K562 (cell line): ENCODE results near the gene RXRA.

Experiments used
- BHLHE40 ChIP-seq: IDR thresholded peaks from 2 replicates; pipeline ENCODE4 v1.6.1; 2011; ENCODE audit warnings: low read length, improper control_type of control experiment
- CREB1 ChIP-seq, 2 experiments: sonication (generic) in 1 of 2; formaldehyde crosslinking in 1 of 2; IDR thresholded peaks; 2 replicates each; pipeline versions ENCODE4 v1.6.1 to v1.8.0; 2012 to 2022; ENCODE audit warnings: inconsistent platforms in 1 of 2, mild to moderate bottlenecking in 1 of 2, missing genetic modification reagents in 1 of 2, moderate library complexity in 1 of 2
- JUND ChIP-seq, 2 experiments: IDR thresholded peaks; 2 replicates in 1 of 2; 3 replicates in 1 of 2; pipeline ENCODE4 v1.6.1; 2011; ENCODE audit warnings: borderline replicate concordance in 2 of 2, low read depth in 2 of 2, low read length in 2 of 2, improper control_type of control experiment in 1 of 2, missing biosample characterization in 1 of 2, missing genetic modification characterization in 1 of 2, missing genetic modification reagents in 1 of 2
- MTA2 ChIP-seq: fragments of 450-650 bp; IDR thresholded peaks from 2 replicates; pipeline ENCODE4 v1.6.1; 2016; ENCODE audit warnings: low read depth
- NEUROD1 ChIP-seq: fragments of 150-350 bp; IDR thresholded peaks from 2 replicates; pipeline ENCODE4 v1.6.1; 2014; ENCODE audit warnings: borderline replicate concordance, low read length, low read depth; ENCODE audit not compliant: partially characterized antibody
- PML ChIP-seq: IDR thresholded peaks from 2 replicates; pipeline ENCODE4 v1.6.1; 2012; ENCODE audit warnings: low read length, inconsistent platforms
- POLR2AphosphoS5 ChIP-seq: IDR thresholded peaks from 2 replicates; pipeline ENCODE4 v1.6.1; 2011; ENCODE audit warnings: mild to moderate bottlenecking, low read depth, low read length, moderate library complexity; ENCODE audit not compliant: control insufficient read depth, insufficient read depth
- RBM15 ChIP-seq: fragments of 200-400 bp; formaldehyde crosslinking; IDR thresholded peaks from 2 replicates; pipeline ENCODE4 v1.6.1; 2018; ENCODE audit warnings: mild to moderate bottlenecking, low read length, moderate library complexity; ENCODE audit not compliant: insufficient read depth
- SMAD1 ChIP-seq: fragments of 150-350 bp; IDR thresholded peaks from 2 replicates; pipeline ENCODE4 v1.6.1; 2014; ENCODE audit warnings: low read length, low read depth; ENCODE audit not compliant: partially characterized antibody
- ZNF274 ChIP-seq: IDR thresholded peaks from 2 replicates; pipeline ENCODE4 v1.6.1; 2011; ENCODE audit warnings: low read depth, mild to moderate bottlenecking, low read length, moderate library complexity, borderline replicate concordance
- TF ChIP-seq, protein P1 (sequence below): sonication (generic); formaldehyde crosslinking; IDR thresholded peaks from 2 replicates; pipeline ENCODE4 v1.5.0; 2020; ENCODE audit warnings: missing genetic modification reagents
- TF ChIP-seq, protein P2 (sequence below), 3 experiments: IDR thresholded peaks in 2 of 3; conservative IDR thresholded peaks in 1 of 3; 2 replicates each; pipeline ENCODE4 v1.5.1; 2011 to 2012; ENCODE audit warnings: low read length in 3 of 3, mild to moderate bottlenecking in 3 of 3, control low read depth in 2 of 3, improper control_type of control experiment in 1 of 3, inconsistent platforms in 1 of 3, low read depth in 1 of 3, mixed read lengths in 1 of 3, moderate library complexity in 1 of 3; ENCODE audit not compliant: insufficient read depth in 2 of 3
- TF ChIP-seq, protein P3 (sequence below), 2 experiments: IDR thresholded peaks in 1 of 2; conservative IDR thresholded peaks in 1 of 2; 2 replicates each; pipeline ENCODE4 v1.6.1; 2016; ENCODE audit warnings: low read depth in 2 of 2, mild to moderate bottlenecking in 1 of 2, missing compliant biosample characterization in 1 of 2, missing genetic modification characterization in 1 of 2, moderate library complexity in 1 of 2

DNA sequence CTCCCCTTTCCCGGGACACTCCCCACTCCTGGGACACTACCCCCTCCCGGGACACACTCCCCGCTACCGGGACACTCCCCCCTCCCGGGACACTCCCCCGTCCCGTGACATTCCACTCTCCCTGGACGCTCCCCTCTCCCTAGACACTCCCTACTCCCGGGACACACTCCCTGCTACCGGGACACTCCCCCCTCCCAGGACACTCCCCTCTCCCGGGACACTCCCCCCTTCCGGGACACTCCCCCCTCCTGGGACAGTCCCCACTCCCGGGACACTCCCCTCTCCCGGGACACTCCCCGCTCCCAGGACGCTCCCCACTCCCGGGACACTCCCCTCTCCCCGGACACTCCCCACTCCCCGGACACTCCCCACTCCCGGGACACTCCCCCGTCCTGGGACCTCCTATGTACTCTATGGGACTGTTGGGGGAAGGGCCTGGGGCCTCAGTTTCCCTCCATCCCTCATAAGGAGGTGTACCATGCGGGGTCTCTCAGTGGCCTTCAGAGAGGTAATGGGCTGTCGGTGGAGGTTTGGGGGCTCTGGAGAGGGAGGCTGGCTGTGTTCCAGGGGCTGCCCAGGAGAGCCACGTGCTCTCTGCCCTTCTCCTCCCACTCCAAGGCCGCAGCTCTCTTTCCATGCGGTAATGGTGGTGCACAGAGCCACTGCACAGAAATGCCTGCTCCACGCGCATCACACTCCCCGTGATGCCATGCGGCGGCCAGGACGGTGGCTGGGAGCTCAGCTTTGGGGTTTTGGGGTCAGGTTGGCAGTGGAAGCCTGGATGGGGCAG, 96.2 kb downstream of the RXRA start:
- no peak for TF ChIP-seq BHLHE40
- TF ChIP-seq, protein P1, sequence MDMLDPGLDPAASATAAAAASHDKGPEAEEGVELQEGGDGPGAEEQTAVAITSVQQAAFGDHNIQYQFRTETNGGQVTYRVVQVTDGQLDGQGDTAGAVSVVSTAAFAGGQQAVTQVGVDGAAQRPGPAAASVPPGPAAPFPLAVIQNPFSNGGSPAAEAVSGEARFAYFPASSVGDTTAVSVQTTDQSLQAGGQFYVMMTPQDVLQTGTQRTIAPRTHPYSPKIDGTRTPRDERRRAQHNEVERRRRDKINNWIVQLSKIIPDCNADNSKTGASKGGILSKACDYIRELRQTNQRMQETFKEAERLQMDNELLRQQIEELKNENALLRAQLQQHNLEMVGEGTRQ (CRISPR knock-in tag): no peak
- no peak for TF ChIP-seq POLR2AphosphoS5
- TF ChIP-seq, protein P2, sequence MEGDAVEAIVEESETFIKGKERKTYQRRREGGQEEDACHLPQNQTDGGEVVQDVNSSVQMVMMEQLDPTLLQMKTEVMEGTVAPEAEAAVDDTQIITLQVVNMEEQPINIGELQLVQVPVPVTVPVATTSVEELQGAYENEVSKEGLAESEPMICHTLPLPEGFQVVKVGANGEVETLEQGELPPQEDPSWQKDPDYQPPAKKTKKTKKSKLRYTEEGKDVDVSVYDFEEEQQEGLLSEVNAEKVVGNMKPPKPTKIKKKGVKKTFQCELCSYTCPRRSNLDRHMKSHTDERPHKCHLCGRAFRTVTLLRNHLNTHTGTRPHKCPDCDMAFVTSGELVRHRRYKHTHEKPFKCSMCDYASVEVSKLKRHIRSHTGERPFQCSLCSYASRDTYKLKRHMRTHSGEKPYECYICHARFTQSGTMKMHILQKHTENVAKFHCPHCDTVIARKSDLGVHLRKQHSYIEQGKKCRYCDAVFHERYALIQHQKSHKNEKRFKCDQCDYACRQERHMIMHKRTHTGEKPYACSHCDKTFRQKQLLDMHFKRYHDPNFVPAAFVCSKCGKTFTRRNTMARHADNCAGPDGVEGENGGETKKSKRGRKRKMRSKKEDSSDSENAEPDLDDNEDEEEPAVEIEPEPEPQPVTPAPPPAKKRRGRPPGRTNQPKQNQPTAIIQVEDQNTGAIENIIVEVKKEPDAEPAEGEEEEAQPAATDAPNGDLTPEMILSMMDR (IDR thresholded peaks at IDR 0.05 in 2 of 3, conservative IDR thresholded peaks at IDR 0.05 in 1 of 3; ENCODE audit: insufficient read depth in 2 of 3, low read depth in 1 of 3, low read length in 3 of 3): no peak
- no peak for TF ChIP-seq SMAD1
- no peak for TF ChIP-seq RBM15
- no peak for TF ChIP-seq ZNF274
- TF ChIP-seq, protein P3, sequence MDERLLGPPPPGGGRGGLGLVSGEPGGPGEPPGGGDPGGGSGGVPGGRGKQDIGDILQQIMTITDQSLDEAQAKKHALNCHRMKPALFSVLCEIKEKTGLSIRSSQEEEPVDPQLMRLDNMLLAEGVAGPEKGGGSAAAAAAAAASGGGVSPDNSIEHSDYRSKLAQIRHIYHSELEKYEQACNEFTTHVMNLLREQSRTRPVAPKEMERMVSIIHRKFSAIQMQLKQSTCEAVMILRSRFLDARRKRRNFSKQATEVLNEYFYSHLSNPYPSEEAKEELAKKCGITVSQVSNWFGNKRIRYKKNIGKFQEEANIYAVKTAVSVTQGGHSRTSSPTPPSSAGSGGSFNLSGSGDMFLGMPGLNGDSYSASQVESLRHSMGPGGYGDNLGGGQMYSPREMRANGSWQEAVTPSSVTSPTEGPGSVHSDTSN (CRISPR knock-in tag; IDR thresholded peaks at IDR 0.05; ENCODE audit: low read depth): no peak
- TF ChIP-seq, protein P3 (tag; conservative IDR thresholded peaks at IDR 0.05; ENCODE audit: low read depth): no peak
- no peak for TF ChIP-seq CREB1 (IDR thresholded peaks at IDR 0.05)
- TF ChIP-seq CREB1 (CRISPR knock-in tag; IDR thresholded peaks at IDR 0.05): no peak
- no peak for TF ChIP-seq JUND (IDR thresholded peaks at IDR 0.05; ENCODE audit: borderline replicate concordance, low read depth, low read length)
- TF ChIP-seq JUND (tag; IDR thresholded peaks at IDR 0.05; ENCODE audit: borderline replicate concordance, low read depth, low read length): no peak
- TF ChIP-seq PML: no peak
- TF ChIP-seq NEUROD1: no peak
- no peak for TF ChIP-seq MTA2
